H1 (cell line): Measurements from ENCODE around the gene WASHC4. TPM values are rescaled to one million over a fixed set of nuclear protein-coding genes. Genes with fewer than 3 reads are reported as not detected.

Experiments used
- CTCF ChIA-PET: fragments of 300-600 bp; sonication (Branson Sonifier 250); formaldehyde crosslinking; loops from one replicate; lab custom pipeline; 2021; ENCODE audit not compliant: partially characterized antibody; lab: Charles Lee
- POLR2A ChIA-PET: fragments of 300-600 bp; sonication (Branson Sonifier 250); formaldehyde crosslinking; loops from one replicate; lab custom pipeline; 2021; ENCODE audit warnings: inconsistent platforms; ENCODE audit not compliant: partially characterized antibody; lab: Charles Lee
- DNase-seq, 2 experiments: peaks; one replicate each; pipeline versions ENCODE4 v3.0.0 to v3.0.0-alpha.2; 2010 to 2022; ENCODE audit warnings: low spot score in 2 of 2, low read depth in 1 of 2, mixed read lengths in 1 of 2
- FAIRE-seq: peaks from 2 replicates; lab custom pipeline; 2011; peaks lifted over from hg19 to GRCh38; lab: Jason Lieb, UNC
- H2AFZ ChIP-seq: 2 replicates; pipeline ENCODE4 v1.8.1; 2012; ENCODE audit warnings: low read length, inconsistent platforms
- H2AK5ac ChIP-seq: 2 replicates; pipeline ENCODE4 v1.6.1; 2013; ENCODE audit warnings: low read depth, low read length
- H2BK120ac ChIP-seq: replicated peaks from 2 replicates; pipeline ENCODE3; 2013; ENCODE audit warnings: low read depth, low read length, inconsistent platforms
- H2BK12ac ChIP-seq: 2 replicates; pipeline ENCODE4 v1.6.1; 2013; ENCODE audit warnings: low read depth, low read length
- H2BK15ac ChIP-seq: 2 replicates; pipeline ENCODE4 v1.6.1; 2013; ENCODE audit warnings: low read length
- H2BK20ac ChIP-seq: 2 replicates; pipeline ENCODE4 v1.6.1; 2013; ENCODE audit warnings: low read length
- H2BK5ac ChIP-seq: 2 replicates; pipeline ENCODE4 v1.6.1; 2013; ENCODE audit warnings: low read depth, low read length
- H3K14ac ChIP-seq: 2 replicates; pipeline ENCODE4 v1.6.1; 2013; ENCODE audit warnings: inconsistent platforms; ENCODE audit not compliant: insufficient read length
- H3K18ac ChIP-seq: 2 replicates; pipeline ENCODE4 v1.6.1; 2013; ENCODE audit warnings: low read length; ENCODE audit errors: extremely low read depth
- H3K23ac ChIP-seq: 2 replicates; pipeline ENCODE4 v1.6.1; 2013; ENCODE audit warnings: inconsistent platforms; ENCODE audit not compliant: insufficient read length
- H3K23me2 ChIP-seq: 2 replicates; pipeline ENCODE4 v1.6.1; 2013; ENCODE audit warnings: low read depth, low read length
- H3K27ac ChIP-seq: 2 replicates; pipeline ENCODE4 v1.6.1; 2011; ENCODE audit warnings: low read depth, low read length, inconsistent platforms
- H3K27me3 ChIP-seq, 4 experiments: replicated peaks in 1 of 4; 1 replicate in 1 of 4; 2 replicates in 3 of 4; pipeline versions ENCODE4 v1.6.1 to v1.8.1; 2011 to 2013; ENCODE audit warnings: low read length in 3 of 4, mild to moderate bottlenecking in 3 of 4, inconsistent platforms in 2 of 4, mixed read lengths in 2 of 4, moderate library complexity in 1 of 4; ENCODE audit not compliant: control insufficient read depth in 3 of 4, insufficient read depth in 3 of 4; ENCODE audit errors: extremely low read depth in 1 of 4
- H3K36me3 ChIP-seq, 4 experiments: 2 replicates each; pipeline versions ENCODE4 v1.6.1 to v1.8.1; 2011 to 2013; ENCODE audit warnings: mild to moderate bottlenecking in 4 of 4, low read length in 3 of 4, moderate library complexity in 2 of 4, control low read depth in 1 of 4, inconsistent platforms in 1 of 4; ENCODE audit not compliant: insufficient read depth in 4 of 4, control insufficient read depth in 2 of 4
- H3K4ac ChIP-seq: replicated peaks from 2 replicates; pipeline ENCODE3; 2013; ENCODE audit warnings: low read length, low read depth, mixed read lengths, inconsistent platforms; ENCODE audit not compliant: insufficient read length
- H3K4me1 ChIP-seq, 4 experiments: replicated peaks in 1 of 4; 1 replicate in 1 of 4; 2 replicates in 3 of 4; pipeline versions ENCODE4 v1.6.1 to v1.8.1; 2011 to 2013; ENCODE audit warnings: low read length in 3 of 4, inconsistent platforms in 2 of 4, mixed read lengths in 1 of 4; ENCODE audit not compliant: insufficient read depth in 4 of 4, control insufficient read depth in 3 of 4
- H3K4me2 ChIP-seq, 2 experiments: 2 replicates each; pipeline versions ENCODE4 v1.6.1 to v1.8.1; 2011 to 2013; ENCODE audit warnings: low read depth in 2 of 2, low read length in 2 of 2, control low read depth in 1 of 2, inconsistent platforms in 1 of 2, mild to moderate bottlenecking in 1 of 2; ENCODE audit not compliant: insufficient read depth in 1 of 2
- H3K4me3 ChIP-seq, 4 experiments: fragments of 200-600, 300-600 bp in 1 of 4; sonication (generic), shearing (Covaris generic), sonication (Bioruptor Twin) in 1 of 4; 2 replicates each; pipeline versions ENCODE4 v1.5.1 to v1.8.1; 2011 to 2016; ENCODE audit warnings: low read length in 4 of 4, low read depth in 3 of 4, control low read depth in 2 of 4, inconsistent platforms in 2 of 4, mild to moderate bottlenecking in 2 of 4, mixed read lengths in 1 of 4, moderate library complexity in 1 of 4; ENCODE audit not compliant: insufficient read depth in 2 of 4; ENCODE audit errors: extremely low read depth in 1 of 4
- H3K56ac ChIP-seq: replicated peaks from 2 replicates; pipeline ENCODE3; 2013; ENCODE audit warnings: low read depth, mild to moderate bottlenecking, mixed read lengths, low read length, inconsistent platforms; ENCODE audit not compliant: insufficient read length
- H3K79me1 ChIP-seq: 2 replicates; pipeline ENCODE4 v1.6.1; 2013; ENCODE audit warnings: low read depth, low read length, control low read depth
- H3K79me2 ChIP-seq, 2 experiments: 2 replicates each; pipeline versions ENCODE4 v1.6.1 to v1.8.1; 2012 to 2013; ENCODE audit warnings: low read length in 2 of 2, mild to moderate bottlenecking in 2 of 2, inconsistent platforms in 1 of 2; ENCODE audit not compliant: insufficient read depth in 2 of 2, control insufficient read depth in 1 of 2
- H3K9ac ChIP-seq, 4 experiments: replicated peaks in 1 of 4; 1 replicate in 1 of 4; 2 replicates in 3 of 4; pipeline versions ENCODE4 v1.6.1 to v1.8.1; 2011 to 2013; ENCODE audit warnings: low read depth in 3 of 4, low read length in 3 of 4, control low read depth in 2 of 4, mild to moderate bottlenecking in 2 of 4, moderate library complexity in 2 of 4, inconsistent platforms in 1 of 4; ENCODE audit errors: extremely low read depth in 1 of 4
- H3K9me3 ChIP-seq, 2 experiments: 2 replicates each; pipeline versions ENCODE4 v1.6.1 to v1.8.1; 2012 to 2013; ENCODE audit warnings: mild to moderate bottlenecking in 2 of 2, moderate library complexity in 2 of 2, control low read depth in 1 of 2, inconsistent platforms in 1 of 2, low read depth in 1 of 2, low read length in 1 of 2, mixed read lengths in 1 of 2; ENCODE audit not compliant: insufficient read depth in 2 of 2
- H4K20me1 ChIP-seq, 2 experiments: replicated peaks in 1 of 2; 2 replicates each; pipeline versions ENCODE3 to v1.8.1; 2011 to 2013; ENCODE audit warnings: inconsistent platforms in 2 of 2, low read length in 2 of 2, mild to moderate bottlenecking in 1 of 2; ENCODE audit not compliant: insufficient read depth in 2 of 2, control insufficient read depth in 1 of 2
- H4K5ac ChIP-seq: 2 replicates; pipeline ENCODE4 v1.6.1; 2013; ENCODE audit warnings: low read length, low read depth, mixed read lengths, inconsistent platforms; ENCODE audit not compliant: insufficient read length
- H4K8ac ChIP-seq: 2 replicates; pipeline ENCODE4 v1.8.0; 2013; ENCODE audit warnings: mild to moderate bottlenecking, moderate library complexity, low read length, inconsistent platforms; ENCODE audit not compliant: insufficient read depth; ENCODE audit errors: extremely low read depth
- H4K91ac ChIP-seq: replicated peaks from 2 replicates; pipeline ENCODE3; 2013; ENCODE audit warnings: low read length, mixed read lengths, inconsistent platforms; ENCODE audit not compliant: insufficient read length
- SAP30 ChIP-seq: fragments of 300-600 bp; sonication (generic); IDR thresholded peaks from 2 replicates; pipeline ENCODE4 v1.7.1; 2012; ENCODE audit warnings: low read length, moderate library complexity, mild to moderate bottlenecking, inconsistent platforms; ENCODE audit not compliant: insufficient read depth, insufficient replicate concordance
- WGBS, 2 experiments: shearing (Covaris generic) in 1 of 2; methylation state at CpG; one replicate each; pipeline versions ENCODE4 v1.1.6 to v1.1.7; 2013 to 2015; ENCODE audit warnings: low lambda C conversion rate in 2 of 2, mixed read lengths in 2 of 2, inconsistent platforms in 1 of 2, low coverage in 1 of 2, missing lambda C conversion rate in 1 of 2; ENCODE audit not compliant: insufficient replicate concordance in 2 of 2, insufficient coverage in 1 of 2, insufficient read length in 1 of 2; ENCODE audit errors: extremely low coverage in 1 of 2, missing lambda C conversion rate in 1 of 2; 5-methylcytosine and 5-hydroxymethylcytosine counted together
- polyA plus RNA-seq, 7 experiments: library from polyadenylated mRNA; depleted of rRNA in 3 of 7; stranded (reverse) in 5 of 7; unstranded in 2 of 7; fragments of >200 nt in 5 of 7; fragments of 200-250 nt in 2 of 7; gene quantifications; 1 replicate in 5 of 7; 2 replicates in 1 of 7; 4 replicates in 1 of 7; pipeline versions ENCODE4 v1.2.1 to v1.2.3, GENCODE V29; 2011 to 2013; ENCODE audit warnings: missing spikeins in 2 of 7, mixed read lengths in 2 of 7
- total RNA-seq: library from RNA; stranded (reverse); fragmentation: NEBNext Ultra II Directional; extraction: Animal tissue kit (Norgen Biotek cat#: 25700); gene quantifications from 2 replicates; pipeline ENCODE4 v1.2.1, GENCODE V29; 2021

Gene WASHC4
- total and polyA plus RNA-seq, 2 of the 8 experiments (the other 6 are each of a cell fraction or from before 2014, with no cell fraction given): 13.0 to 38.5 TPM

GRCh38 chr12:105120551-105120950, 13.0 kb downstream of the WASHC4 start:
- no peak overlapping the region for H3K23ac ChIP-seq
- no peak overlapping the region for H3K56ac ChIP-seq
- H4K8ac ChIP-seq: no peak overlapping the region
- H3K4ac ChIP-seq: no peak overlapping the region
- H2BK12ac ChIP-seq: no peak overlapping the region
- H2BK5ac ChIP-seq: no peak overlapping the region
- H4K20me1 ChIP-seq: no peaks in the 10 kb centered on the region
- no peak overlapping the region for H3K14ac ChIP-seq
- H2BK20ac ChIP-seq: no peak overlapping the region
- ChIA-PET POLR2A (interaction anchor here (1.4 to 1.9 kb wide), 3 partner anchors 11 to 116 kb away, joined by 3 to 4 read pairs (median 3); partner anchors contain the start of genes APPL2 and WASHC4), CTCF (interaction anchor here (1.5 kb wide), 1 partner anchor 10 kb away, joined by 3 read pairs; no protein-coding TSS in a partner anchor)
- no peak overlapping the region for H3K4me2 ChIP-seq
- H2AK5ac ChIP-seq: no peak overlapping the region
- no peak overlapping the region for H2AFZ ChIP-seq
- DNase-seq (no peak), FAIRE-seq (no peak)
- H3K36me3 ChIP-seq: peaks cover 7 to 92% (median 45%) of the 10 kb centered on the region in 4 experiments; a peak in 7 of 8 replicates
- WGBS, 2 experiments: 93% methylated on average over 2 of the region's 2 CpGs; no CpG with 5 or more reads in 1 of the 2 experiments
- no peaks in the 10 kb centered on the region for H3K9me3 ChIP-seq
- no peaks in the 10 kb centered on the region for H3K27me3 ChIP-seq
- H2BK120ac ChIP-seq: no peak overlapping the region
- no peak overlapping the region for H3K18ac ChIP-seq
- H3K79me2 ChIP-seq: no peaks in the 10 kb centered on the region
- no peak overlapping the region for H2BK15ac ChIP-seq
- H3K79me1 ChIP-seq: no peaks in the 10 kb centered on the region
- H3K27ac ChIP-seq: no peak overlapping the region
- no peak overlapping the region for H4K5ac ChIP-seq
- H4K91ac ChIP-seq: no peak overlapping the region
- no peaks in the 10 kb centered on the region for H3K4me1 ChIP-seq
- TF ChIP-seq SAP30: no peak
- no peaks in the 10 kb centered on the region for H3K23me2 ChIP-seq
- no peak overlapping the region for H3K9ac ChIP-seq
- H3K4me3 ChIP-seq: no peak overlapping the region
